SK-N-MC (cell line): ENCODE measurements around the gene CARMIL1.
A peak's percentile ranks its signal among the peaks of the same experiment; 100 is the strongest.

Experiments
- DNase-seq: peaks from one replicate; pipeline ENCODE4 v3.0.0-alpha.2; 2011; ENCODE audit warnings: low read depth, low spot score
- H3K27ac ChIP-seq: fragments of 200-600 bp; sonication (generic); 2 replicates; pipeline ENCODE4 v1.5.1; 2016; ENCODE audit warnings: mixed run types
- H3K36me3 ChIP-seq: fragments of 200-600 bp; sonication (generic); 2 replicates; pipeline ENCODE4 v1.6.1; 2017; ENCODE audit warnings: antibody characterized with exemption, low read length, mixed read lengths; ENCODE audit not compliant: insufficient read depth
- H3K4me3 ChIP-seq: fragments of 200-600 bp; sonication (generic); 2 replicates; pipeline ENCODE4 v1.5.1; 2016
- H3K9ac ChIP-seq: fragments of 200-600 bp; sonication (generic); 2 replicates; pipeline ENCODE4 v1.8.0; 2017; ENCODE audit warnings: mixed run types, mixed read lengths; ENCODE audit not compliant: insufficient read length
- H3K9me3 ChIP-seq: fragments of 200-600 bp; sonication (generic); 2 replicates; pipeline ENCODE4 v1.6.1; 2017; ENCODE audit warnings: low read depth, mild to moderate bottlenecking, antibody characterized with exemption, low read length, moderate library complexity, mixed read lengths
- EZH2 ChIP-seq: fragments of 200-600 bp; sonication (generic); IDR thresholded peaks from one replicate; pipeline ENCODE4 v1.6.1; 2017; ENCODE audit warnings: antibody characterized with exemption
- FOXP2 ChIP-seq: optimal IDR thresholded peaks from 2 replicates; pipeline ENCODE3; 2011; ENCODE audit warnings: mild to moderate bottlenecking, moderate library complexity; ENCODE audit not compliant: insufficient read depth; ENCODE audit errors: extremely low read length, control extremely low read depth
- POLR2AphosphoS5 ChIP-seq: IDR thresholded peaks from 2 replicates; pipeline ENCODE4 v1.6.1; 2012; ENCODE audit warnings: mild to moderate bottlenecking, low read depth, low read length, borderline replicate concordance

Gene CARMIL1

GRCh38 chr6:25484900-25485299, 205.7 kb downstream of the CARMIL1 start:
- TF ChIP-seq POLR2AphosphoS5 (no peak), FOXP2 (no peak), EZH2 (no peak)

GRCh38 chr6:25485821-25486534, 206.8 kb downstream of the CARMIL1 start:
- 0 out of 2 replicates have a peak overlapping the region, but pooled peaks have one; percentile 31 for H3K4me3 ChIP-seq
- H3K36me3 ChIP-seq: no peaks in the 10 kb centered on the region
- no peak overlapping the region for H3K9ac ChIP-seq
- no peak for DNase-seq
- no peak for TF ChIP-seq FOXP2
- TF ChIP-seq EZH2: no peak
- TF ChIP-seq POLR2AphosphoS5: no peak
- no peaks in the 10 kb centered on the region for H3K9me3 ChIP-seq
- H3K27ac ChIP-seq: peak overlapping the region; percentile 58; the same call in 1 of the 2 replicates

More at GRCh38 chr6:25484900-25485299, 205.7 kb downstream of the CARMIL1 start:
- Histone ChIP-seq H3K4me3 (no peak overlapping the region), H3K9me3 (no peaks in the 10 kb centered on the region), H3K36me3 (no peaks in the 10 kb centered on the region), H3K9ac (no peak overlapping the region), H3K27ac (no peak overlapping the region)
- DNase-seq: no peak

- Histone ChIP-seq H3K9me3 (no peaks in the 10 kb centered on the region), H3K9ac (no peak overlapping the region), H3K4me3 (no peak overlapping the region), H3K27ac (no peak overlapping the region), H3K36me3 (no peaks in the 10 kb centered on the region)
- TF ChIP-seq FOXP2 (no peak), POLR2AphosphoS5 (no peak), EZH2 (no peak)
- DNase-seq: no peak
Measured at GRCh38 chr6:25486550-25486949, 207.4 kb downstream of the CARMIL1 start.

GRCh38 chr6:25487012-25487411, 207.8 kb downstream of the CARMIL1 start:
- Histone ChIP-seq H3K4me3 (no peak overlapping the region), H3K9ac (no peak overlapping the region), H3K9me3 (no peaks in the 10 kb centered on the region), H3K27ac (no peak overlapping the region), H3K36me3 (no peaks in the 10 kb centered on the region)
- no peak for DNase-seq
- TF ChIP-seq POLR2AphosphoS5: no peak
- TF ChIP-seq FOXP2: no peak
- TF ChIP-seq EZH2: no peak

- Histone ChIP-seq H3K36me3 (no peaks in the 10 kb centered on the region), H3K9ac (no peak overlapping the region), H3K4me3 (no peak overlapping the region), H3K9me3 (no peaks in the 10 kb centered on the region), H3K27ac (no peak overlapping the region)
- no peak for DNase-seq
- no peak for TF ChIP-seq EZH2
- TF ChIP-seq FOXP2: no peak
- no peak for TF ChIP-seq POLR2AphosphoS5
Measured at GRCh38 chr6:25488156-25488555, 209.0 kb downstream of the CARMIL1 start.

GRCh38 chr6:25489399-25489798, 210.2 kb downstream of the CARMIL1 start:
- no peak for TF ChIP-seq EZH2
- TF ChIP-seq POLR2AphosphoS5: no peak
- TF ChIP-seq FOXP2: no peak
- no peak overlapping the region for H3K27ac ChIP-seq
- no peaks in the 10 kb centered on the region for H3K9me3 ChIP-seq

GRCh38 chr6:25490018-25490801, 211.0 kb downstream of the CARMIL1 start:
- Histone ChIP-seq H3K9me3 (no peaks in the 10 kb centered on the region), H3K36me3 (no peaks in the 10 kb centered on the region), H3K9ac (no peak overlapping the region), H3K27ac (no peak overlapping the region), H3K4me3 (no peak overlapping the region)
- no peak for DNase-seq
- TF ChIP-seq FOXP2 (no peak), POLR2AphosphoS5 (no peak), EZH2 (no peak)

More at GRCh38 chr6:25489399-25489798, 210.2 kb downstream of the CARMIL1 start:
- Histone ChIP-seq H3K4me3 (no peak overlapping the region), H3K9ac (no peak overlapping the region), H3K36me3 (no peaks in the 10 kb centered on the region)
- DNase-seq: no peak

GRCh38 chr6:25492951-25493350, 213.8 kb downstream of the CARMIL1 start:
- Histone ChIP-seq H3K36me3 (no peaks in the 10 kb centered on the region), H3K9ac (no peak overlapping the region), H3K27ac (no peak overlapping the region), H3K9me3 (no peaks in the 10 kb centered on the region), H3K4me3 (no peak overlapping the region)
- no peak for DNase-seq
- no peak for TF ChIP-seq FOXP2
- no peak for TF ChIP-seq EZH2
- no peak for TF ChIP-seq POLR2AphosphoS5

GRCh38 chr6:25494469-25494868, 215.3 kb downstream of the CARMIL1 start:
- no peak for TF ChIP-seq FOXP2
- TF ChIP-seq EZH2: no peak
- no peak for TF ChIP-seq POLR2AphosphoS5
- DNase-seq: no peak

More at GRCh38 chr6:25494469-25494868, 215.3 kb downstream of the CARMIL1 start:
- H3K36me3 ChIP-seq: no peaks in the 10 kb centered on the region
- H3K4me3 ChIP-seq: no peak overlapping the region
- H3K9ac ChIP-seq: no peak overlapping the region
- no peak overlapping the region for H3K27ac ChIP-seq
- H3K9me3 ChIP-seq: no peaks in the 10 kb centered on the region
